Activated naive CD4-positive, alpha-beta T cell treated with anti-CD3 and anti-CD28 coated beads, Interleukin-2, amount 50 U/mL, for 24 hours (primary cell): ENCODE results near the gene EIF2AK2.
"Not testable (repeated sequence)": the region's sequence is repeated elsewhere in the genome, so short reads cannot be mapped to it uniquely, and the experiment has no call there.

Experiments used
- H3K27ac Mint-ChIP-seq: one replicate; pipeline ENCODE4 v1.8.0; 2021; ENCODE audit warnings: mild to moderate bottlenecking, mixed read lengths
- H3K27me3 Mint-ChIP-seq: one replicate; pipeline ENCODE4 v1.8.0; 2021; ENCODE audit warnings: mixed read lengths
- H3K36me3 Mint-ChIP-seq: one replicate; pipeline ENCODE4 v1.8.0; 2021; ENCODE audit warnings: mixed read lengths
- H3K4me1 Mint-ChIP-seq: one replicate; pipeline ENCODE4 v1.8.0; 2021; ENCODE audit warnings: mixed read lengths
- H3K4me3 Mint-ChIP-seq: one replicate; pipeline ENCODE4 v1.8.0; 2021; ENCODE audit warnings: mild to moderate bottlenecking, mixed read lengths
- H3K9me3 Mint-ChIP-seq: one replicate; pipeline ENCODE4 v1.8.0; 2021; ENCODE audit warnings: mixed read lengths

The EIF2AK2 gene

GRCh38 chr2:37156857-37157714 is at the start of gene EIF2AK2:
TSS of gene EIF2AK2 (minus strand) at chr2:37156980. CDS start at chr2:37147806, 9,174 bp downstream.
- no peaks in the 10 kb centered on the region for H3K9me3 Mint-ChIP-seq
- no peaks in the 10 kb centered on the region for H3K27me3 Mint-ChIP-seq
- H3K4me1 Mint-ChIP-seq, result peaks cover 52% of the 10 kb centered on the region
- H3K4me3 Mint-ChIP-seq, result peak within 1 kb of the TSS; percentile 96
- peak within 1 kb of the TSS; percentile 94 for H3K27ac Mint-ChIP-seq
- peaks cover 18% of the 10 kb centered on the region for H3K36me3 Mint-ChIP-seq

DNA sequence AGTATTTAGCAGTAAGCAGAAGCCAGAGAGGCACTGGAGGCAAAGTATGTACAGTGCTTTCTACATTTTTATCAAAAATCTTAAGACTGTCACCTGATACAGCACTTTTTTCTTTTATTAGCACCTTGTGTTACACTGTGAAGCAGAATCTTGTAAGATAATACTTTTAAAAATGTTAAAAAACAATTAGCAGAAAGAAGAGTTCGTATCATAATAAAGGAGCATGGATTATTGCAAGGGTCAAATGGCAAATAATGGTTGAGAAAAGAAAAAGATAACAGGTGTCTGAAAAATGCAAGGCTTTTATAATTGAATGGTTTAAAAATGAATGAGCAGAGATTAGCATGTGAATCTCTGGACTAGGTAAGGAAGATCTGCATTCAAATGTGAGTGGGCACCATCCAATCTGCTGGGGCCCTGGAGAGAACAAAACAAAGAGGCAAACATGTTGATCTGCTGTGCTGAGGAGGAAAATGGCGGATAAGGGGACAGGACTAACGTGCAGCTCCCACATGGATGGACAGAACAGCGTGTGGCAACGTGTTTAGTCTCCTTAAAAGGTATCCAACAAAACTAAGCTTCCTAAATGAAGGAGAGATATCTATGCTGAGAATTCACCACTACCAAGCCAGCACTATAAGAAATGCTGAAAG is 49.0 kb upstream of the EIF2AK2 start:
- peak overlapping the region; percentile 11 for H3K27ac Mint-ChIP-seq
- H3K9me3 Mint-ChIP-seq, result peaks cover 28% of the 10 kb centered on the region
- H3K36me3 Mint-ChIP-seq, result peaks cover 72% of the 10 kb centered on the region
- peaks cover 41% of the 10 kb centered on the region for H3K4me1 Mint-ChIP-seq
- H3K27me3 Mint-ChIP-seq, result no peaks in the 10 kb centered on the region
- no peak overlapping the region for H3K4me3 Mint-ChIP-seq

GRCh38 chr2:37205071-37205661 is 48.4 kb upstream of the EIF2AK2 start:
- H3K4me3 Mint-ChIP-seq, H3K27me3 Mint-ChIP-seq, H3K27ac Mint-ChIP-seq: not testable (repeated sequence)
- Mint-ChIP-seq H3K36me3 (peaks cover 67% of the 10 kb centered on the region), H3K4me1 (peaks cover 43% of the 10 kb centered on the region), H3K9me3 (peaks cover 28% of the 10 kb centered on the region)

DNA sequence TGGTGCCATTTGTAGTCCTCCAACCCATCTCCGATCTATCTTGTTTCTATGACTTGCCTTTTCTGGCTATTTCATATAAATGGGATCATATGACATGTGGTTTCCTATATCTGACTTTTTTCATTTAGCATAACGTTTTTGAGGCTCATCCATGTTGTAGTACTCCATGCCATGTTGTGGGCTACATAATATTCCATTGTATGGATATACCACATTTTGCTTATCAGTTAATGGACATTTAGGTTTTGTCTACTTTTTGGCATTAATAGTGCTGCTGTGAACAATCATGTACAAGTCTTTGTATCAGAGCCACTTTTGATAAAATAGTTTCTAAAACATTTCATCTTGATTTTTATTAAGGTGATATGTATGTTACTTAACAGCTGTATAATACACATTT is 46.9 kb upstream of the EIF2AK2 start:
- H3K27ac Mint-ChIP-seq, result peak overlapping the region; percentile 33
- no peak overlapping the region for H3K4me3 Mint-ChIP-seq
- H3K9me3 Mint-ChIP-seq, result peaks cover 22% of the 10 kb centered on the region
- H3K27me3 Mint-ChIP-seq, result no peaks in the 10 kb centered on the region
- H3K36me3 Mint-ChIP-seq, result peaks cover 57% of the 10 kb centered on the region
- H3K4me1 Mint-ChIP-seq, result peaks cover 54% of the 10 kb centered on the region

- Mint-ChIP-seq H3K4me3 (peak overlapping the region; percentile 24), H3K36me3 (peaks cover 37% of the 10 kb centered on the region), H3K27ac (peak overlapping the region; percentile 71), H3K27me3 (no peaks in the 10 kb centered on the region), H3K9me3 (peaks cover 9% of the 10 kb centered on the region), H3K4me1 (peaks cover 49% of the 10 kb centered on the region)
These were observed 45.0 kb upstream of the EIF2AK2 start for GRCh38 chr2:37201766-37202165.

DNA sequence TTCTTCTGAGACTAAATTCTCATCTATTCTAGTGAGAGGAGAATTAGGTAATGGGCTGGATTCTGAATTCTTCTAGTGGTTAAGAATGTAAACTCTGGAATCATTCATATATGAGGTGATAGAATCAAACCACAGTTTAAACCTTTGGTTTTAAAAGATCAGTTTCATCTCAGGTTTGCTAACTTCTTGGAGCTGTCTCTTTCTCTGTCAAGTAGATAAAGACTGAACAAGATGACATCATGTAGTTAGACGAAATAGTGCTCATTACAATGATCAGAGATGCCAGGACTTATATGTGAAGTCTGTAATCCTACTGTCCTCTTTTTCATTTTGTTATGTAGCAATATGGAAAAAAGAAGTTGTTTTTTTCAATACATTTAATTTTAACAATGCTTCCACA is 44.4 kb upstream of the EIF2AK2 start:
- Mint-ChIP-seq H3K36me3 (peaks cover 36% of the 10 kb centered on the region), H3K27ac (peak overlapping the region; percentile 46), H3K27me3 (no peaks in the 10 kb centered on the region), H3K9me3 (peaks cover 6% of the 10 kb centered on the region), H3K4me3 (no peak overlapping the region), H3K4me1 (peaks cover 50% of the 10 kb centered on the region)

DNA sequence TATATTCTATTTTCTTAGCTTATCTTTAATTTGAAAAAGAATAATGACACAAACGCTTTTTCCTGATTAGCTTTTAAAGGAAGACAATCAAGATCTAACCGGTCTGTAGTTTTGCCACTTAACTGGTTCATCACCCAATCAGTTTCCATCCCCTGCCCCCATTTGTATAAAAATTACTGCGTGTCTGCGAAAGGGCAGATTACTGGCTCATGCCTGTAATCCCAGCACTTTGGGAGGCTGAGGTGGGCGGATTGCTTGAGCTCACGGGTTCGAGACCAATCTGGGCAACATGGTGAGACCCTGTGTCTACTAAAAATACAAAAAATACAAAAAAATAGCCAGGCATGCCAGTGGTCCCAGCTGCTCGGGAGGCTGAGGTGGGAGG is 41.9 kb upstream of the EIF2AK2 start:
- no peak overlapping the region for H3K4me3 Mint-ChIP-seq
- peaks cover 43% of the 10 kb centered on the region for H3K4me1 Mint-ChIP-seq
- no peaks in the 10 kb centered on the region for H3K9me3 Mint-ChIP-seq
- peaks cover 18% of the 10 kb centered on the region for H3K36me3 Mint-ChIP-seq
- H3K27me3 Mint-ChIP-seq, result no peaks in the 10 kb centered on the region
- peak overlapping the region; percentile 23 for H3K27ac Mint-ChIP-seq

- Mint-ChIP-seq H3K27me3 (no peaks in the 10 kb centered on the region), H3K4me3 (peak within 1 kb of the TSS; percentile 96), H3K36me3 (peaks cover 7% of the 10 kb centered on the region), H3K27ac (peak within 1 kb of the TSS; percentile 99), H3K9me3 (no peaks in the 10 kb centered on the region), H3K4me1 (peaks cover 36% of the 10 kb centered on the region)
These were observed 39.8 kb upstream of the EIF2AK2 start, which contains the start of gene CEBPZOS for GRCh38 chr2:37196320-37197195. TSS of gene CEBPZOS (plus strand) at chr2:37196496. CDS start at chr2:37199705, 3,209 bp downstream.

DNA sequence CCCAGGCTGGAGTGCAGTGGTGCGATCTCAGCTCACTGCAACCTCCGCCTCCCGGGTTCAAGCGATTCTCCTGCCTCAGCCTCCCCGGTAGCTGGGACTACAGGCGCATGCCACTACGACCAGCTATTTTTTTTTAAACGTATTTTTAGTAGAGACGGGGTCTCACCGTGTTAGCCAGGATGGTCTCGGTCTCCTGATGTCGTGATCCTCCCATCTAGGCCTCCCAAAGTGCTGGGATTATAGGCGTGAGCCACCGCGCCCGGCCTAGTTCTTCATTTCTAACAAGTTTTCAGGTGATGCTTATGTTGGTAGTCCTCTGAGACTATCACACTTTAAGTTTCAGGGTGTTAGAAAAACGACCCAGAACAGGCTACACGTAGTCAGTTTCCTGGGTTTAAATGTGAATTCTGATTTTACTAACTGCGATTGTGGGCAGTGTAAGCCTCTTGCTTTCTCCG is 39.1 kb upstream of the EIF2AK2 start:
- not testable (repeated sequence) for H3K9me3 Mint-ChIP-seq, H3K36me3 Mint-ChIP-seq, H3K27me3 Mint-ChIP-seq
- peaks cover 30% of the 10 kb centered on the region for H3K4me1 Mint-ChIP-seq
- peak overlapping the region; percentile 99 for H3K27ac Mint-ChIP-seq
- H3K4me3 Mint-ChIP-seq, result peak overlapping the region; percentile 96

- no peak overlapping the region for H3K4me3 Mint-ChIP-seq
- no peaks in the 10 kb centered on the region for H3K27me3 Mint-ChIP-seq
- H3K27ac Mint-ChIP-seq, result no peak overlapping the region
These were observed 35.8 kb upstream of the EIF2AK2 start for GRCh38 chr2:37192551-37192950.

DNA sequence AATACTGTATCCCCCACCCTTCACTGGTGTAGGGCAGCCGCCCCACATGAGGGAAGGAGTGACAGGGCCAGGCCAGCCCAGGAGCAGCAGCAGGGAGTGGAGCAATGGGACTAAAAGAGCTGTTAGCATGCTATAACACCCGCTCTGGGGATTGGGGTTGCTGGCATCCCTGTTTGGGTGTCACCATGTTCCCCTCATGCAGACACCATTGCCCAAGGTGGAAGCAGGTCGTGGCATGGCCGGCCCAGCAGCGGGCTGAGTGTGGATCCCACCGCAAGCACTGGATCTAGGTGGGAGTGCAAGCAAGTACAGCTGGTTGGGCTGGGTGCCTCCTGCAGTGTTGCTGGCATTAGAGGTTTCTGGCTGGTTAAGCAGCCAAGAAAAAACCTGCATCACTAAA is 35.0 kb upstream of the EIF2AK2 start:
- Mint-ChIP-seq H3K9me3 (no peaks in the 10 kb centered on the region), H3K4me3 (no peak overlapping the region), H3K27ac (no peak overlapping the region), H3K27me3 (no peaks in the 10 kb centered on the region), H3K4me1 (peaks cover 5% of the 10 kb centered on the region), H3K36me3 (peaks cover 2% of the 10 kb centered on the region)

More at GRCh38 chr2:37192551-37192950, 35.8 kb upstream of the EIF2AK2 start:
- Mint-ChIP-seq H3K9me3 (no peaks in the 10 kb centered on the region), H3K4me1 (peaks cover 11% of the 10 kb centered on the region), H3K36me3 (peaks cover 2% of the 10 kb centered on the region)

- no peaks in the 10 kb centered on the region for H3K9me3 Mint-ChIP-seq
- H3K27me3 Mint-ChIP-seq, result no peaks in the 10 kb centered on the region
- no peak overlapping the region for H3K27ac Mint-ChIP-seq
- peaks cover 1% of the 10 kb centered on the region for H3K36me3 Mint-ChIP-seq
- H3K4me3 Mint-ChIP-seq, result no peak overlapping the region
- H3K4me1 Mint-ChIP-seq, result peaks cover 3% of the 10 kb centered on the region
These were observed 34.5 kb upstream of the EIF2AK2 start for GRCh38 chr2:37191253-37191652.

DNA sequence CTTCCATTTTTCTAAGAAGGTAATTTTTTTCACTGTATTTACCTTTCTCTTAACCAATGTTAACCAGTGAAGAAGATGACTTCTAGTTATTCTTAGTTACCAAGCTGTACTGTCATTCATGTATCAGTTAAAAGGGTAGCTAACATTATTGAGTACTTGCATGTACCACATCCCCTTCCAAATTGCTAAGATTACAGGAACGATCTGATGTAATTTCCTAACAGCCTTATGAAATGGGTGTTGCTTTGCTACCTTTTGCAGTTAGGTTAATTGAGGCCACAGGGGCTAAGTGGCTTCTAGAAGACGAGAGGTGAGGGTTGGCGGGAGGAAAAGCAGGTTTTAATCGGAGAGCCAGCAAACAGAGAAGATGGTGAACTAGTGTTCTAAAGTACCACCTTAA is 33.5 kb upstream of the EIF2AK2 start:
- no peaks in the 10 kb centered on the region for H3K9me3 Mint-ChIP-seq
- H3K27ac Mint-ChIP-seq, result no peak overlapping the region
- no peaks in the 10 kb centered on the region for H3K27me3 Mint-ChIP-seq
- no peak overlapping the region for H3K4me3 Mint-ChIP-seq
- H3K36me3 Mint-ChIP-seq, result no peaks in the 10 kb centered on the region
- H3K4me1 Mint-ChIP-seq, result no peaks in the 10 kb centered on the region

- Mint-ChIP-seq H3K27me3 (peaks cover 1% of the 10 kb centered on the region), H3K4me1 (no peaks in the 10 kb centered on the region), H3K4me3 (no peak overlapping the region), H3K9me3 (no peaks in the 10 kb centered on the region), H3K27ac (no peak overlapping the region), H3K36me3 (no peaks in the 10 kb centered on the region)
These were observed 32.8 kb upstream of the EIF2AK2 start for GRCh38 chr2:37189452-37190153.
